ENCODE results near the gene DALRD3.

DNA sequence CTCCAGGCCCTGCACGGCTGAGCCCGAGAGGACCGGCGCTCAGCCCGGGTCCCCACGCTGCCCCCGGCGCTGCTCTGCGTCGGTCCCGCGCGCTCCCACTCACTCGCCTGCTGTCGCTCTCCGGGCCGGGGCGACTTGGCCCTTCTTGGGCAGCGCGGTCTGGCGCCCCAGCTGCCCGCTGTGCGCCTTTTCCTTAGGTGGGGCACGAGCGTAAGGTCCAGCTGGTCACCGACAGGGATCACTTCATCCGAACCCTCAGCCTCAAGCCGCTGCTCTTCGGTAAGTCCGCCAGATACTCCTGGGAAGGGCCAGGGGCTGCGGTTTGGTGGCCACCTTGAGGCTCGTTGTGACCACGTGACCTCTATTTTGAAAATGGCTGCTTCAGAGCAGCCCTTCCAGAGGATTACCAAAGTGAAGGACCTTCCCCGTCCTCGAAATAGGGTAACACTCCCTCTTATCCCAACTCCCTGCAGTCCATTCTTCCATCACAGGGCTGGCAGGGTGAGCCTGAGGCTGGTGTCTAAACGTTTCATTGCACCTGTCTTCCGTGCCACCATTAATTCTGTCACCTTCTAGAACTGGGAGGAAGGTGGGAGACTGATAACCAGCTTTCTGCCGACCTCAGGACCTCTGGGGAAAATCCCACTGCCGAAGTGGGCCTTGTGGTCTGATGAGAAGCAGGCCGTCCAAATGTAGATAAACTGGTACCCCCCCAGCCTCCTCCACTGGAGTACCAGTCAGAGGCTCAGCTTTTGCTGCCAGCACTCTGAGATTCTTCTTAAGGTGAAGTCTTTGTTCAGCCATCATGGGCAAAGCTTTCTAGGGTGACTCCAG is 27.5 kb downstream of the DALRD3 start:
- TF ChIP-seq, protein P1, sequence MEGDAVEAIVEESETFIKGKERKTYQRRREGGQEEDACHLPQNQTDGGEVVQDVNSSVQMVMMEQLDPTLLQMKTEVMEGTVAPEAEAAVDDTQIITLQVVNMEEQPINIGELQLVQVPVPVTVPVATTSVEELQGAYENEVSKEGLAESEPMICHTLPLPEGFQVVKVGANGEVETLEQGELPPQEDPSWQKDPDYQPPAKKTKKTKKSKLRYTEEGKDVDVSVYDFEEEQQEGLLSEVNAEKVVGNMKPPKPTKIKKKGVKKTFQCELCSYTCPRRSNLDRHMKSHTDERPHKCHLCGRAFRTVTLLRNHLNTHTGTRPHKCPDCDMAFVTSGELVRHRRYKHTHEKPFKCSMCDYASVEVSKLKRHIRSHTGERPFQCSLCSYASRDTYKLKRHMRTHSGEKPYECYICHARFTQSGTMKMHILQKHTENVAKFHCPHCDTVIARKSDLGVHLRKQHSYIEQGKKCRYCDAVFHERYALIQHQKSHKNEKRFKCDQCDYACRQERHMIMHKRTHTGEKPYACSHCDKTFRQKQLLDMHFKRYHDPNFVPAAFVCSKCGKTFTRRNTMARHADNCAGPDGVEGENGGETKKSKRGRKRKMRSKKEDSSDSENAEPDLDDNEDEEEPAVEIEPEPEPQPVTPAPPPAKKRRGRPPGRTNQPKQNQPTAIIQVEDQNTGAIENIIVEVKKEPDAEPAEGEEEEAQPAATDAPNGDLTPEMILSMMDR (IDR thresholded peaks at IDR 0.05), result no peak
- TF ChIP-seq ZFX (IDR thresholded peaks at IDR 0.05; ENCODE audit: borderline replicate concordance), result no peak
